NCI-H146 treated with DMSO at 0.1 percent for 48 hours (cell line): ENCODE measurements around the gene FBXL7.

Experiments used
- DNase-seq: peaks from one replicate; lab custom pipeline; 2025; ENCODE audit not compliant: unreplicated experiment; lab: John Stamatoyannopoulos, UW

FBXL7 gene

DNA sequence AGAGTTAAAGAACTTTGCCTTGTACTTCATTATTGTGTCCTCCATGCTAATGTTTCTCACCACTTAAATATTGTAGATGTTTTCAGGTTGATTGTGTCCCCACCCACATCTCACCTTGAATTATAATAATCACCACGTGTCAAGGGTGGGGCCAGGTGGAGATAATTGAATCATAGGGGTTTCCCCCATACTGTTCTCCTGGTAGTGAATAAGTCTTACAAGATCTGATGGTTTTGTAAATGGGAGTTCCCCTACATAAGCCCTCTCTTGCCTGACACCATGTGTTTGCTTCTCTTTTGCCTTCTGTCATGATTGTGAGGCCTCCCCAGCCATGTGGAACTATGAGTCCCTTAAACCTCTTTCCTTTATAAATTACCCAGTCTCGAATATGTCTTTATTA is 248.3 kb downstream of the FBXL7 start:
- DNase-seq, result no peak

DNA sequence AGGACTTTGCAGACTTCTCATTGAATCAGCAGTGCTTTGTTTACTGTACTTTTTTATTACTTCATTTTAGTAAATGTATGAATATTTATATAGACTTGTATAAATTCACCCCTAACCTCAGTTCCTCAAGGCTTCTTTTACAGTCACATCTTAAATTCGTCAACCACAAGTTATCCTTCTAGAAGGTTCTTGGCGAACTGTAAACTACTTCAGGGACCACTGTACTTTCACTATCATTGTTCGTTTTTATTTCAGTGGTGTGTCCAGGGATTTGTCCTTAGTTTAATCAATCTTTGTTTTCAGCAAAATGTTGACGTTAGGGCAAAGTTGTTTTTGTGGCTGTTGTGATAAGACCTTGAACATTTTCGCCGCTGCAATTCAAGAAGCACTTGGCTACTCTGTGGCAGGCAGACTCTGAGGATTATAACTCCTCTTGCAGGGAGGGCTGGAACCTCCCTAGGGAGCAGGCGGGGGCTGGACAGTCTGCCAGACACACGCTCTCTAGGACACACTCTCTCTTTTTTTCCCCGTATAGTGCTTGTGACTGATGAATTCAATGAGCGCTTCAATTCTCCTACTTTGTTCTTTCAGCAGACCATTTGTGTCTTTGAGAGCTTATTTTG is 252.8 kb downstream of the FBXL7 start:
- no peak for DNase-seq

DNA sequence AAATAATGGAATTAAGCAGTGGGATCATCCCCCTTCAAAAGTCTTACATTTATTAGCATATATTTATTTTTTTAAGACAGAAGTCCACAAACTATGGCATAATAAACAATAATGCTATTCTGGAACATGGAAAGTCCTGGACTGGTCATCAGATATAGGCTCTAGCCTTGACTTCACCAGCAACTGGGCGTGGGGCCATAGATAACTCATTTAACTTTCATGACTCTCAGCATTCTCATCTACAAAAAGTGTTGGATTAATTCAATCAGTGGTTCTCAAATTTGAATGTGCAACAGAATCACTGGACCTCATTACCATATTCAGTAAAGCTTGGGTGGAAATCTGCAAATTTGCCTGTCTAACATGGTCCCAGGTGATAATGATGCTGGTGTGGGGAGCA is 253.8 kb downstream of the FBXL7 start:
- no peak for DNase-seq

DNA sequence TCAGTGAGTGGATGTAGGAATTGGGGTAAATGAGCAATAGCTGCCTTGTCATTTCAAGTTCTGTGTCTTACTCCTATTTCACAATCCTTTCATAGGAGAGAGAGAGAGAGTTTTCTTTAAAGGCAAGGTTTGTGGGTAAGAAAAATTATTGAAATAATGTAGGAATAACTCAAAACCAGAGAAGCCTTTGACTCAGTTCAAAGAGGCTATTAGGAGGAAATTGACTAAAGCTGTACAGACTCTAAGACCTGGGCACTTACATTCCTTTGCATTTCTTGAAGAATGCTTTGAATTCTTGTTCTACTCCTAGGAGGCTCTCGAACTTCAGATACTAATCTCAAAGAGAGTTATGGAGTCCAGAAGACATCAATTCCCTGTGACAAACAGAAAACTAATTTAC is 257.1 kb downstream of the FBXL7 start:
- DNase-seq, result no peak

DNA sequence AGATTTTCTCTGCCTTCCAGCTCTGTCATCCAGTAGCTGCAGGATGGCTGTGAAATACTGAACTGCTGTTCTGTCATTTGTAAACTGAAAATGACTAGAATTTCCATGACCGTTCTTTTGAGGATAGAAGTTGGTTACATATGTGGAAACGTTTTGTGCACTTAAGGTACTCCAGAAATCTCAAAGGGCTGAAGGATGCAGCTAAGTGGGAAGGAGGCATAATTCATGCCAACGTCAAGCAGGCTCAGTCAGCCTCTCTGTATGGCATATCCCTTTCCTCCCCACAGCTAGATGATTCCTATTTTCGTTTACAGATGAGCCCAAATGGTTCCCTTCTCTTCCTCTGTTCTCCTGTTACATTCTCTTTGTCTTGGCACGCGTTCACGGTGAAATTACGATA is 257.6 kb downstream of the FBXL7 start:
- DNase-seq, result no peak

DNA sequence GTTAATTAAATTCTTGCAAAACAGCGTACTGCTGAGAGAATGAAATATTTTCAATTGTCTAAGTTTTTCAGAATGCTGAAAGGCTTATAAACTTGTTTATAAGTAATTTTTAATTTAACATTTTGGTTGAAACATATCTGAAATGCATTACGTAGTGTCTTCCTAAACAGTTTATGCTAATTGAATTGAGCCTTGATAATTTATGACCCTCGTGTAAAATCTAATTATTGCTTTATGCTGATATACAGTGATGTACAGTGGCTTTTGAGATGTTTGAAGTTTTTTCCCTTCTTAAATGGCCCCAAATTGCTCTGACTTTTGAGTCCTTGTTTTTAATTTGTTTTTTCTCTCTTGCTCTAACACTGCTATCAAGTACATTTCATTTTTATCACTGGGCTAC is 262.7 kb downstream of the FBXL7 start:
- DNase-seq, result no peak

DNA sequence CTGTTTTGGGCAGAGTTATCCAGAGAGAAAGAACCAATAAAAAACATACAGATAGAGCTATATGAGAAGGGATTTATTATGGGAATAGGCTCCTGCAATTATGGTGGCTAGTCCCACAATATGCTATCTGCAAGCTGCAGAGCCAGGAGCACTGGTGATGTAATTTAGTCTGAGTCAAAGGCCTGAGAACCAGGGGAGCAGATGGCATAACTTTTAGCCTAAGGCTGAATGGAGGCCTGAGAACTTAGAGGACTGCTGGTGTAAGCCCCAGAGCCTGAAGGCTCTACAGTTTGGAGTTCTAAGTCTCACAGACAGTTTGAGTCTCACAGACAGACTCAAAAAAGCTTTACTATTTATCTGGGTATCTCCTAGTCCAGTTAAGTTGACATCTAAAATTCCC is 263.8 kb downstream of the FBXL7 start:
- no peak for DNase-seq

DNA sequence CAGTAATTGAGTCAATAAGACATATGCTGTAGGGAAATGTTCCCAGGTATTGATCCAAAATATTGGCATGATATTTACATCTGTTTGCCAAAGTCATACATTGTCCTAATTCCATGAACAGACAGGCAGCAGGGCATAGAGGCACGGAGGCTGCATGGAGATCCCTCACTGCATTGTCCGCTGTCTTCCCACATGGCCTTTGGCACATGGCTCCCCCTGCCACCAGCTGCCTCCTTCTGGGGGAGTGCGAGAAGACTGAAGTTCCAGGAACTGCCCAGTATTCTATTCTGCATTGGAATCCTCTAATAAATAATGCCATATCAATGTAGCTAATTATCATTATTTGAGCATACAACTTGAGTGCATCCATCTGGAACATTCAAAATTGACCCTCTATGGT is 269.0 kb downstream of the FBXL7 start:
- DNase-seq, result no peak

DNA sequence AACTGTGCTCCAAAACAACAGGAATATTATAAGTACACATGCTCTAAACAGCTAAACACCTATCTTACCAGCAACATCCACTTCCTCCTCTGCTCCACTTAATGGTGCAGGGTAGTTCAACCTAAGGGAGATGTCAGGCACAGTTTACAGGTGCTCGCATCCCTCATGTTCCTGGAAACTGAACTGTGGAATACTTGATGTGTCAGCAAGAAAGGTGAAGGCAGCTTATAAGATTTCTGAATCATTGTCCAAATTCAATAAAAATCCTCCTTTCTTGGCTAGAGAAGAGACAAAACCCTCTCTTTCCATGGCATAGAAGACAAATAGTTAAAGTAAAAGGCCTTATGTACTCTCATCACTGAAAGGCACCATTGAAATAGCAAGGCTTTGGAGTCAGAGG is 272.2 kb downstream of the FBXL7 start:
- no peak for DNase-seq

DNA sequence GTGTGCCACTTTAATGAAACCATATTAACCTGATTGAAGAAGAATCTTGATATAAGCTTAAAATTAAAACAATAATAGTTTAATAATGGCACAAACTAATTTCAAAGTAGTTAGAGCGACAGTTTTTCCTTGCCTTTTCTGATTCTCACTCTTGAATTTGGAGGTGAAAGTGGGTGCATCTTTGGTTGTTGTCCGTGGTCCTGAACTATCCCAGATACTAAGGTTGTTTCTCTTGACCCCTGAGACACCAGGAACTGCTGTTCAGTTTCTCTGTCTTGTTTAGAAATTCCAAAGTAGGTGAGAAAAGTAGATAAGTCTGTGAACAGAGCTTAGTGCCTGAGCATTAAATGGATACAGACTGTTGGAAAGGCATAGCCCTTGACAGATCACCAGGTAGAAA is 274.7 kb downstream of the FBXL7 start:
- no peak for DNase-seq

DNA sequence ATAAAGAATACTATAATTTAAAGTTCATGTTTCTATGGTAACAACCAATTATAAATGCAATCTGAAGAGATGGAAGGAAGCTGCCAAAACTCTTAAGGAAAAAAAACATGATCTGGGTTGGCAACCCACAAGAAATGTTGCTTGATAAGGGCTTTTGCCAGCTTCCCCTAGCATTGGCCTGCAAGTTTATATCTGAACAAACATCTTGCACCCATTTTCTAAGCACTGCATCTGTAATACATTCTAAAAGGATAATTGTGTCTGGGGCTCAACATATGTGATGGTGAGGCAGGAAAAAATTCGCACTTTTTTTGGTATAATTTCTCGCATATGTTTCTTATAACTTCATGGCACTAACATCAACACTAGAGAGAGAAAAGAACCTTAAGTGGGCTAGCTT is 276.4 kb downstream of the FBXL7 start:
- DNase-seq, result no peak

DNA sequence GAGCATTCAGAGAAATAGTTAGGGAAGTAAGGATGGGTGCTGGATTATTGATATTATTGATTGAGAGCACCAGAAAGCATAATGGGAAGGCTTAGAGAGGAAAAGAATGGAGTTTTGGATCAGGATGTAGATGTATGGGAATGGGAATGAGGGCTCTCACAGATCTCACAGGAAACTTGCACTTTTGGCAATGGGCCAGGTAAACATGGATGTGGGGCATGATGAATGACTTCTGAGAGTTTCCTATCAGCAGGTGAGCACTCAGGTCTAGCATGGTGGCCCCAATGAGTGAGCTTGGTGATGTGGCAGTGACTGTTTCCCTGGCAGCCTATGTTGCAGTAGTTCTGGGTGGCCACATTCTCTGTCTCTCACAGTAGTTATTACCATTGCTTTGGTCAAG is 283.8 kb downstream of the FBXL7 start:
- no peak for DNase-seq

DNA sequence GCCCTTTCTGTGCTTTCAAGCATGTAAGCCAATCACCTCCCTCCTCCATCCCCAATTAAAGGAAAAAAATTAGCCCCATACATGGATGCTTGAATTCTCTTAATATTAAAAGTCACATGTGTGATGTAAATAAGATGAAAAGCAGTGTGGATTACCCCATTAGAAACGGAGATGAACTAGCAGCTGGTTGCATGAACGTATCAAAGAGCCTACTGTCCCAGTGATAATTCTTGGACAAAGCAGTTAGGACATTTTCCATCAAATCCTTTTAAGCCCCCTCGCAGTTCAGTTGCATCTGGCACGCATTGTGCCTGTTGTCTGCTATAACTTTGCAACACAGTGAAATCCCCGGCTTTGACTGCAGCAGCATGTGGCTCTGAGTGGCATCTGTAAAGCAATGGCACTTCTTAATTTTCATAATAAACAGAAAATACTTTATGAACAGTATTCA is 285.6 kb downstream of the FBXL7 start:
- DNase-seq, result no peak

DNA sequence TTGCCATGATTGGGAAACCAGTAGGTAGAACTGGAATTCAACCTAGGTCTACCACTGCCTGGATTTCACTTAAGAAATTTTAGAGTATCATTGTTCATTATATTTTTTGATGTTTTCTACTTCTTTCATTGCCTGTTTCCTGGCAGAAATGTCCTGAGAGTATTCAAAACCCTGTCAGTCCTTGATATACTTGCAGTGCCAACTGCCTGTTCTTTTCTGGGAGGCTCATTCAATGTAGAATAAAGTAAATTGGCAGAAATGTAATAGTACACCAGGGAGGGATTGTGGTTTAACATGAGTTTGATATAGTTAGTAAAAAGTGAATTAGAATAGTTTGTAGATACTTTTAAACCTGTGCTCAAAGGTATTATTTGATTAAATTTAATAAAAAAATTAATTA is 286.3 kb downstream of the FBXL7 start:
- DNase-seq, result no peak

DNA sequence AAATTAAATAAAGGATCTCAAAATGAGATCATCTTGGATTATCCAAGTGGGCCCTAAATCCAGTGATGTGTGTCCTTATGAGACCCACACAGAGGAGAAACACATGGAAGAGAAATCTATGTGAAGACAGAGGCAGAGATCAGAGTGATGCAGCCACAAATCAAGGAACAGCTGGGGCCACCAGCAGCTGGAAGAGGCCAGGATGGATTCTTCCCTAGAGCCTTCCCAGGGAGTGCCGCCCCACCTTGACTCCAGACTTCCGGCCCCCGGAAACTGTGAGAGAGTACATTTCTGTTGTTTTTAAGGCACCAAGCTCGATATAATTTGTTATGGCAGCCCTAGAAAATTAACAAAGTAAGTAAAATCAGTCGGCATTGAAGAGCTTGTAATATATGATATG is 286.9 kb downstream of the FBXL7 start:
- DNase-seq, result no peak

DNA sequence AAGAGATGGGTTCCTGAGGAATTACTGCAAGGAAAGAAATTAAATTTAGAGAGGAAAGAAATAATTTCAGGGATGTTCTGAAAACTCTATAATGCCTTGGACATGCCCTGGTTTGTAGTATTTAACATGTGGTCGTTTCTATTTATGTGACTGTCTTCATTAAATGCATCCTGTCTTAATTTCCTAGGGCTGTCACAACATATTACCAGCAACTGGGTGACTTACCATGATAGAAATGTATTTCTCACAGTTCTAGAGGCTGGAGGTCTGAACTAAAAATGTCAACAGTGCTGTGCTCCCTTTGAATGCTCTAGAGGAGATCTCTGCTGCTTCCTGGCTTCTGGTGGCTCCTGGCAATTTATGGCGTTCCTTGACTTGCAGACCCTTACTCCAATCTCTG is 287.7 kb downstream of the FBXL7 start:
- no peak for DNase-seq

DNA sequence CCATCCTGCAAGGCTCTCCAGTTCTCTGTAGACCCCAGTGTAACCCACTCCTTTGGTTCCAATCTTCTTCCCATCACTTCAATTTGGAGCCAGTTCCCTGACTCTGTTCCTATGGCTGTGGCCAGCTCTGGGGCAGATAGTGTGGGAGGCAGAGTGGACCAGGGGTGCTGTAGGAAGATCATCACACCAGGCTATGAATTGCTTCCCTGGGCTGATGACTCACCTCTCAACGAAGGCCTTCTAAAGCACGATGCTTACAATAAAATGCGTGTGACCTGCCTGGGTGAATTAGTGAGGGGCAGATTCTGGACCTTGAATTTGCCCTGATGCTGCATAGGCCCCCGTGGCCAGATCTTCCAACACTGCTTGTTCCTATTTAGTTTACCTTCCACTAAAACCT is 289.7 kb downstream of the FBXL7 start:
- DNase-seq, result no peak

DNA sequence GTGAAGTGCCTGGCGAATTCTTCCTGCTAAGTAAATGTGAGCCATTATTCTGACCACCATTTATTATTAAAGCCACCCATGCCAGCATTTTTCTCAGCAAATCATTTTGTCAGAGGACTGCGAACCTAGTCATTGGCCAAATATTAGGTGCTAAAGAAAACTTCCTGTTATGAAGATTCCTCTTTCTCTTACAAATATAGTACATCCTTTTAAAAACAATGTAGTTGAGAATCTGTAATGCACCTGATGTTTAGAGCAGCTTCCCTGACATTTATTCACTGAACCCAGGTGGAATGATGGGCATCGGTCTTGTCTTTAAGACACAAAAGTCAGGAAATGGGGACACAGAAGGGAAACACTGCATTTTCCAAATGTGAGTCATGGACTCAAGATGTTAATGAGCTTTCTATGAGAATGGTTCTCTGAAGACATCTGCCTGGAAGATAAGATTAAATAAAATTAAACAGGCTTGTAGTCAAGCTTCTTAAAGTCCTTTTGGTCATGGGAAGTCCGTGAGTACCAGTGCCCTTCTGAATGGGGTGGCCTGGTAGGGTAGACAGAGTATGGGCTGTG is 290.6 kb downstream of the FBXL7 start:
- no peak for DNase-seq

DNA sequence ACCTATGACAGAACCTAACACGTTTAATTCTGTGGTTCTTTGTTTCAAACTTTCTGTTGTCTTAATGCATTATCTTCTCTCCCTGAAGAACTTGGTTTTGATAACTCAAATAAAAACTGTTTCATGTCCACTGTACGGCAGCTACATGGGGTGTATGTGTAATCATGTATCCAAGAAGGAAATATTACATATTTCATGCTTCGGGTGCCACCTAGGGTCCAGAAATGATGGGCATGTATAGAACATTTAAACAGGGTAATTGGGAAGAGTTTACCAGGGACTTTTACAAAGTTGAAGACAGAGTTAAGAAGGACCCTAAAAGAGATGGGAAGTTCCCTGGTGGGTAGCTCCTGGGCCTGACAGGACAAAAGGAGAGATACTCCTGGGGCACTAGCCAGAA is 291.3 kb downstream of the FBXL7 start:
- no peak for DNase-seq

DNA sequence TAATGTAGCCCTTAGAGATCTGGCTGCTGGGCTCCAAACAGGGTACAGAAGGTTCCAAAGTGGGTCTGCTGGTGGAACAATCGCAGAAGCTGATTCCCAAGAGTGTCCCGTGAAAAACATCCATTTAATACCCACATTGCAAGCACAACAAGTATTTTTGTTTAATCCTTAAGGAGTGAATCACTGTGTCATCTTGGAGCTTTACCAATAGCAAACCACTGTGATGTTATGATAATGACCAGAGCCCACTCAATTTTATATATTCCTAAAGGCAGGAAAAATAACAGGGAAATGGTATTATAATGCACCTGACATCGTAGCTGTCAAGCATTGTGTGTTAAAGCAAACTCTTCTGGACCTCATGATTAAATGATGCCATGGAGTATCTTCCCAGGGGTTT is 291.9 kb downstream of the FBXL7 start:
- DNase-seq, result no peak

DNA sequence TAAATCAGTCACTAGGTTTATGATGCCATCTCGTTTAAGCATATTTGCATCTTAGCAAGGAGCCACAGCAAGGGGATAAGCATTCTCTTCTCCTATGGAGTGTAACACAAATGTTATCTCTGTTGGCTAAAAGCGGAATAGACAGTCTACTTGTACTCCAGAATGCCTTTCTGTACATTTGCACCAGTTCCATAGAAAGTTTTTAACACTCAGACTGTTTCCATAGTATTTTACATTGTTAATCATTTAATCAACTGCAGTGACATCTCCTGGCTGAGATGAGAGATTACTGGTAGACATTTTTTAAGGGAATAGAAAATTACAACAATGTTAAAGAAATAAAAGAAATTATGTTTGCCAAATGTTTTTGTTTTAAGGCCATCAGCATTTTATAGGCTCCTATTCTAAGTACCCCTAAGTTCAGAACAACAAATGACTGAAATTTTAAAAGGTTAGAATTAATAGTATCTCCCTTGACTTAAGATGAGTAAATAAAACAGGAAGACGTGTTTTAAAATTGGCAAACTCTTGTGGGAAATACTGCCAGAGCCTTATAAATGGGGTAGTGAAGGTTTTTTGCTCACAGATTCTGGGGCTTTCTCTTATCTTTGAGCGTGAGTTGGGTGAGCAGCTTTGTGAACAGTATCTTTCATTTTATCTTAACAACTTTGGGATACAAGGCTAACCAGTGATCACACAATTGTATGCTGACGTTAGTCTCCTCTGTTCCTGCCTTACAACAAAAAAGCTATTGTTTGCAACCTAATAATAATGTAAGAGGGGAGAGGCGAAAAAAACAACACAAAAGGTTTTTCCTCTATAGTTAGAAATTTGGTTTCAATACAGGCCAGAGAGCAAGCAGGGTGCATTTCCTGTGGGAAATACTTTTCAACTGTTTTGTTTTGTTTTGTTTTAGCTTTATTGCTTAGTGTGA is 294.3 kb downstream of the FBXL7 start:
- DNase-seq, result no peak

DNA sequence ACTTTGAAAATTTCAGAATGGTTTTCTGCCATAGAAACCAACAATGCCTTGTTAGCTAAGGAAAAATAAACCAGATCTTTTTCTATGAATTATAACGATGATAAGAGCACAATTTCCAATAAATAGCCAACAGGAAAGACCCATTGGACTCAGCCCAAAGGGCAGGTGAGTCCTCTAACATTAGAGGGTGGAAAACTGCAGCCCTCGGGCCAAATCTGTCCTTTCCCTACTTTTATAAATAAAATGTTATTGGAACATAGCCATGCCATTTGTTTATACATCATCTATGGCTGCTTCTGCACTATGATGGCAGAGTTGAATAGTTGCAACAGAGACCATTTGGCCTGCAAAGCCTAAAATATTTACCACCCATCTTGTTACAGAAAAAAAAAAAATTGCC is 296.1 kb downstream of the FBXL7 start:
- no peak for DNase-seq
